GM21786 (cell line): ENCODE results near the gene SUN1.
A peak's percentile ranks its signal among the peaks of the same experiment; 100 is the strongest.

Experiments
- ATAC-seq: cut with Tn5 transposase; IDR thresholded peaks from one replicate; pipeline ENCODE4 v1.9.1; 2021; ENCODE audit not compliant: unreplicated experiment

SUN1 gene

DNA sequence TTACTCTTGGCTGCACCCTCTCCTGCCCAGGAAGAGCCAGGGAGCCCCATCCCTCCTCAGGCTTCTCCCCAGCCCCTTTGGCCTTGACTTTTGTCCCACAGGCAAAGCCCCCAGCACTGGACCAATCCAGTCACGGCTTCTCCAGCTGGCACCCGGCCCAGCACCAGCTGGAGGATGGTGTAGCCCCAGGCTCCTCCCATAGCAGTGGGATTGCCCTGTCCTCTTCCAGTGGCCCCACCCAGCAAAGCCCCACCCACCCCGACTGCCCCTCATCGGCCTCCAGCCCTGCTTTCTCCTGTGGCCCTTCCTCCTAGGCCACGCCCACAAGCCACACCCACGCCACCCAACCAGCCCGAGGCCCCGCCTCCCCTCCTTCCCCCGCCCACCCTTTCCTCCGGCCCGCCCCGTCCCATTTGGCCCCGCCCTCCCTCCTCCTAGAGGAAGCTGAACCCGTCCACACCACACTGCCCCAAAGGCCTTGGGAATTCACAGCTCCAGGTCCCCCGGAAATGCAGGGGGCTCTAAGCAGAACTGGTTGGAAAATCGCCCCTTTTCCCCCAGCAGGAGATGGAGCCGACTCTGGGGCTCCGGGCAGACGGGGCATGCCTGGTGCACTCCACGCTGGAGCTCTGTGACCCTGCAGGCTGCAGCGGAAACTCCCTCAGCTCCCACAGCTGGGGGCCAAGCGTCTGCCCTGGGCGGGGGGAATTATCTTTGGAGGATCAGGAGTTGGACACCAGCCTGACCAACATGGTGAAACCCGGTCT lies 69.3 kb downstream of the SUN1 start:
- ATAC-seq, result no peak

DNA sequence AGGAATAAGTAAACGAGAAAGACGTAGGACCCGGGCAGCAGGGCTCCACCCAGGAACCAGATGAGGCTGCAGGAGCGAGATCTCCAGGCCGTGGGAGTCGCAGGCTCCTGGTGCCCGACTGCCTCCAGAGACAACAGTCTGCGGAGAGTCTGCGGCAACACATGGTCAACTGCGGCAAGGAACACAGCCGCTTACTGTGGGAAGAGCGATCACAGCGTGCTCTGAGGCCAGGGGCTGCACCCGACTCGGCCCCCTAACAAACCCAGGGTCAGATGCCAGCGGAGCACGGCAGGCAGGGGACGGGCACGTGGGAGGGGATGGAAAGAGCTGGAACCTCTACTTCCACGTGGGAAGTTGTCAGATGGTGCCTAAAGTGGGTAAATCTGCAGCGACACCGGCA lies 70.7 kb downstream of the SUN1 start:
- ATAC-seq, result no peak

DNA sequence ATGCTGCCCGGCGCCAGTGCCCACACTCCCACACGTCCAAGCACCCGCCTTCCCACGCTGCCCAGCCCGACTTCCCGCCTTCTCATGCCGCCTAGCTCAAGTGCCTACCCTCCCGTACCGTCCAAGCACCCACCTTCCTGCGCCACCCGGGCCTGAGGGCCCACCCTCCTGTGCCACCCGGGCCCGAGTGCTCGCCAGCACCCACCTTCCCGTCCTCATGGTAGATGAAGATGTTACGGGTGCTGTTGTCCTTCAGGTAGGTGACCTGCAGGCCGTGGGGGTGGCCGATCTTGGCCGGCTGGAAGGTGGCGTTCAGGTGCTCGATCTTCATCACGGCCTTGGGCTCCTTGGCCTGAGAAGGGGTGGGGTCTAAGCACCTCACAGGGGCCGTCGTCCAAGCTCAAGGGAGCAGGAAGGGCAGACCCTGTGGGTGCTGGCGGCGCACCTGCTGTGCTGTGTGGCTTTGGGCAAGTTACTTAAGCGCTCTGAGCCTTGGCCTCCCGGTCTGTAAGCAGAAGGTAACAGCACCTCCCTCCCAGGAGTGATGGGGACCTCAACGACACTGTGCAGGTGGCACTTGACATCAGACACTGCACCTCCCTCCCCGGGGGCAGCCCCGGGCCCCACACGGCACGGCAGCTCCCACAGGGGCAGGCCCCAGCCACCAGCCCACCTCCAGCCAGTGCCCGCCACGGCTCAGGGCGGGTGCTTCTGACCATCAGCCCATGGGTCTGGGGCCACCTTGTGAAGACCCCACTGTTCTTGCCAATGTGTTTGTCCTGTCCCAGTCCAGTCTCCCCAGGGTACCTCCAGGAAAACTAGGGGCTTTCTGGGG lies 71.9 kb downstream of the SUN1 start:
- ATAC-seq, result no peak

DNA sequence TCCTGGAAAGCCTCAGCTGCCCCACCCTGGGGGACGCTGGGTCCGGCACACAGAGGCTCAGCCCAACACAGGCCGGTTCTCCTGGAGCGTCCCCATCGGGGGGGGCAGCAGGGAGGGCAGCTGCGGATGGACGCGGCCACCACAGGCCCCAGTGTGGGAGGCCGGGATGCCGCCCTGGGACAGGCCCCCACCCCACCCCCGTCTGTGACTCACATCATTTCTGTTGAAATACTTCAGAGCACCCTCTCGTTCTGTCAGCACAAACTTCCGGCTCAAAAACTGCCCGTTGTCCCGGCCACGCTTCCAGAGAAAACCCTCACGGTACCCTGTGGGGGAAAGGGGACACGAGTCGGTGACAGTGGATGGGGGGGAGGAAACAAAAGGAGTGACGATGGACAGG lies 72.6 kb downstream of the SUN1 start:
- no peak for ATAC-seq

DNA sequence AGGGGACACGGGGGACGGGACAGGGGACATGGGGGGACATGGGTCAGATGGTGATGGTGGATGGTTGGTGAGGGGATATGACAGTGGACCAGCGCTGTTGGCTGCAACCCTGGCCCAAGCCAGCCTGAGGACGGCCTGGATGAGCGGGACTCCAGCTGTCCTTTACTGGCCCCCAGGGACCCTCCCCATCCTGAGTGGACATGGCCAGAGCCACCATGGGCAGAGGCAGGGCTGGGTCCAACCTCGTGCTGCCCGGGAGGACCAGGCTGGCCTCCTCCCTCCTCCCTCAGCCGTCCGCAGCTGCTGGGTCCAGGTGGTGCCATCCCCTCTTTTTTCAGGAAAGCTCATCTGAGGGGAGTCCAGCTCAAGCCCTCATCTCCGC lies 74.5 kb downstream of the SUN1 start:
- no peak for ATAC-seq

DNA sequence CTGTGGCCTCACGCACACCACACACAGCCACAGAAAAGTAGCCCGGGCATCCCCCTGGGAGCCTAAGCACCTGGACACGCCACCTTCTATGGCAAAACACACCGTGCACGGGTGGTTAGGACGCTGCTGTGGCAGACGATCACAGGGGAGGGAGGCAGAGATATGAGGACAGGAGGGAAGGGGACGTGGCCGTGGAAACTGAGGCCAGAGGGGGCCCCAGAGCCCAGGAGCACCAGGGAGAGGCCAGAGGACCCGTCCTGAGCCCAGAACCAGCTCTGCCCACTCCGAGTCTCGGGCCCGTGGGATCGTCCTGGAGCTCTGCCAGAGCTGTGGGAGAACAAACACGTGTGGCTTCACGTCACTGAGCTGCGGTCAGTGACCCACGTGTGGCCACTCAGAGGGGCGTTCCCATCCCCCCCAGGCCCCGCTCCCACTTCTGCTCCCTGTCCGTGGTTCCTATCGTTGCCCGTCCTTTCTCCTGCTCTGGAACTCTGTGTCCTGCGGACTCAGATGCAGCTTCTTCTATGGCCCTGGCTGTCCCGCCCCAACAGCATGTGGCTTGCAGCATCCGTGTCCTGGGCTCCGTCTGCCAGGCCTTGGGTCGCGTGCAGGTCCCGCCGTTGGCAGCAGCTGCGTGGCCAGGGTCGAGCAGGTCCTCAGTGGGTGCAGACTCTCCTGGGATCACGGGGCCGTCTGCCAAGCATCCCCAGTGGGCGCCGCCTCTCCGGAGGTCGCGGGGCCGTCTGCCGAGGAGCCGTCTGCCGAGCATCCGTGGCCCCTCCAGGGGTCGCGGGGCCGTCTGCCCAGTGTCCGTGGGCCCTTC lies 75.1 kb downstream of the SUN1 start:
- ATAC-seq, result no peak

DNA sequence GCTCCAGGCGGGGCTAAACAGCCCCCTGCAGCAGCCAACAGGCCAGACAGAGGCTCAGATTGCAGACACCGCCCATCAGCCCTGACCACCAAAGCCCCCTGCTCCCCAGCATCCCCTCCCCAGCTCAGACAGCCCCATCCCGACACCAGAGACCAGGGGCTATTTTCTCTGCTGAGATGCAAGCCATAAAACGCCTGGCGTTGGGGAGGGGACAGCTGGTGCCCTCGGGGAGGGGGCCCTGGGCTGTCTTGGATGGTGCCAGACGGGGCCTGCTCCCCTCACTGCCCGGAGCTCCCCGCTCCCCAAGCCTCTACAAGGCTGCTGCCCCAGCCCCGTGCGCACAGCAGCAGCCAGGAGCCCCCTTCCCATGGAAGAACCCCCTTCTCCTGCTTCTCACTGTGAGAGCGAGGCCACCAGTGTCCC lies 75.9 kb downstream of the SUN1 start:
- ATAC-seq, result no peak

DNA sequence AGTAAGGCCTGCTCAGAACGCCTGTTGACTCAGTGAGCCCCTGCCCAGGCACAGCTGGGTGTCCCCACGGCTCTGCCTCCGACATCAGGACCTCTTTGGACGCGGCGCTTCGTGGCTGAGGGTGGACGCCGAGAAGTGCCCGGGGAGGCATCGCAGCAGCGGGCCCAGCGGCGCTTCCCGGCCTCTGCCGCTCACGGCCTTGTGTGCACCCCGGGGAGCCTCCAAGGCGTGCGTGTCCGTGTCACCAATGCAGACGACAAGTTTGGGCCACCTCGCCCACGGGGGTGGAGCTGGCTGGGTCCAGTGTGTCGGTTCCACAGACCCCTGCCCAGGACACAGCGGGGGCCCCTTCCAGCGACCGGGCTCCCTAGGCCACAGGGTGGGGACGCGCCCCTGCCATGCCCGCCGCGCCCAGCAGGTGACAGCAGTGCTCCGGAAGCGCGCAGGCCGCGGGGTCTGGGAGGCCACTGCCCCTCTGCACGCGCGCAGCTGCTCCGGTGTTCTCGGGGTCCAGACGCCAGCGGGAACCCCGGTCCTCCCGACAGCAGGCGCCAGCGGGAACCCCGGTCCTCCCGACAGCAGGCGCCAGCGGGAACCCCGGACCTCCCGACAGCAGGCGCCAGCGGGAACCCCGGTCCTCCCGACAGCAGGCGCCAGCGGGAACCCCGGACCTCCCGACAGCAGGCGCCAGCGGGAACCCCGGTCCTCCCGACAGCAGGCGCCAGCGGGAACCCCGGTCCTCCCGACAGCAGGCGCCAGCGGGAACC lies 76.5 kb downstream of the SUN1 start:
- peak; percentile 53 for ATAC-seq

DNA sequence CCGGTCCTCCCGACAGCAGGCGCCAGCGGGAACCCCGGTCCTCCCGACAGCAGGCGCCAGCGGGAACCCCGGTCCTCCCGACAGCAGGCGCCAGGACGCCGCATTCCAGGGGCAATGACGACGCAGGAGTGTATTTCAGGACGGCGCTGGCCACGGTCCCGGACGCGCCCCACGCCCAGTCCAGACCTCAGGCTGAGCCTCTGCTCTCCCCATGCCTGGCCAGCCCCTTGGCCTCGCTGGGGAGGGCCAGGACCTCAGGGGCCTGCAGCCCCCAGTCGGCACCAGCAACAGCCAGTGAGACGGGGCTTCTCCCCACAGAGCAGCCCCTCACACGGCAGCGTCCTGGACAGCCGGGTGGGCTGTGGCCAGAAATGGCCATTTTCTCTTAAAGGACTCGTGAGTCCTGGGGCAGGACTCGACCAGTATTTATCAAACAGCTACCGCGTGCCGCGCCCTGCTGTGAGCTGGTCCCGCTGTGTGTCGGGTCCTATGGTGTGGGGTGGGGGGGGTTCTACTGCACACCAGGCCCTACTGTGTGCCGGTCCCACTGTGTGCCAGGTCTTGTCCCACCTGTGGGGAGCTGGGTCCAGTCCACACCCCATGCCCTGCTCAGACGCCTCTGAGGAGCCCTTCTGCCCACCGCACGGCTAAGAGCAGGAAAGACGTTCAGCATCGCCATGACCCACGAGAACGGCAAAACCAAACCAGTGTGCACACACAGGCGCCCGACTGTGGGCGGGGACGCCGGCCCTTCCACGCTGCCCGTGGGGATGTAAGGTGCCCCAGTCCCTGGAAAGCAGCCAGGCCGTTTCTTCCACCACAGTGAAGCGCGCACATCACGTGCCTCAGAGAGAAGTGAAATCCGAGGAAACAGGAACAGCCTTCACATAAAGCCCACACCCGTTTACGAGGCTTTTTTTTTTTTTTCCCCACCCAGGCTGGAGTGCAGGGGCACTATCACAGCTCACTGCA lies 77.4 kb downstream of the SUN1 start:
- ATAC-seq, result no peak

DNA sequence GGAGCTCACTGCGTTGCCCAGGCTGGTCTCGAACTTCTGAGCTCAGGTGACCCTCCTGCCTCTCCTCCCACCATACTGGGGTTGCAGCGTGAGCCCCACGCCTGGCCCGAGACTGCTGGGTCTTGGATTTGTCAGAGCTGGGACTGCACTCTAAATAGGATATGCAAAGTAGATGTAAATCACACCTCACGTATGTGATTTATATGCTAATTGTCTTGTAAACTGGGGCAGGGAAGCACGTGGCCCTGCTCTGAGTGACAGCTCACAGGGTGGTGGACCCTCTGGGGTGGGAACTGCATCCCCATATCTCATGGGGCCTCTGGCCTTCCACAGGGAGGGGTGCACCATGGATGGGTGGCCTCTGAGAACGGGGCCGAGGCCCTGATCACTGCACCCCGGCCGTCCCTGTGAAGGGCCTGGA lies 78.2 kb downstream of the SUN1 start:
- no peak for ATAC-seq

DNA sequence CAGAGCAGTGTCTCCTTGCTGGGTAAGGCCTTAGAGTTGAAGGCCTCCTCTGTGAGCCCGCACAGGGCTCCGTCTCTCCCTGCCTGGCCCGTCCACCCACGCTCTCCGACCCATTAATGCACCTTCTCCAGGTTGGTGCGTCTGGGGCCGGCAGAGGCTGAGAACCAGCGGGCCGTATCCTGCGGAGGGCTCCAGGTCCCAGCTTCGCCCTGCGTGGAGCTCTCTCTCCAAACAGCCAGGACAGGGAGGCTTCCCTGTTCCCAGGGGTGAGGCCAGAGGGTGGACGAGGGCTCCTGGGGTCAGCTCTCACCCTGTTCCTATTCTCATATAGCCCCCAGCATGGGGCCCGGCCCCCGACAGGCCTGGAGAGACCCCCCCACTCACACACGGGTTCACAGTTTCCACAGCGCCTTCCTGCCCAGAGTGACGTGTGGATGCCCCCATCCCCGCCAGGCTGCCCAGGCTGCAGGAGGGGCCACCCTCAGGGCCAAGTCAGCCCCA lies 78.7 kb downstream of the SUN1 start:
- ATAC-seq, result no peak

DNA sequence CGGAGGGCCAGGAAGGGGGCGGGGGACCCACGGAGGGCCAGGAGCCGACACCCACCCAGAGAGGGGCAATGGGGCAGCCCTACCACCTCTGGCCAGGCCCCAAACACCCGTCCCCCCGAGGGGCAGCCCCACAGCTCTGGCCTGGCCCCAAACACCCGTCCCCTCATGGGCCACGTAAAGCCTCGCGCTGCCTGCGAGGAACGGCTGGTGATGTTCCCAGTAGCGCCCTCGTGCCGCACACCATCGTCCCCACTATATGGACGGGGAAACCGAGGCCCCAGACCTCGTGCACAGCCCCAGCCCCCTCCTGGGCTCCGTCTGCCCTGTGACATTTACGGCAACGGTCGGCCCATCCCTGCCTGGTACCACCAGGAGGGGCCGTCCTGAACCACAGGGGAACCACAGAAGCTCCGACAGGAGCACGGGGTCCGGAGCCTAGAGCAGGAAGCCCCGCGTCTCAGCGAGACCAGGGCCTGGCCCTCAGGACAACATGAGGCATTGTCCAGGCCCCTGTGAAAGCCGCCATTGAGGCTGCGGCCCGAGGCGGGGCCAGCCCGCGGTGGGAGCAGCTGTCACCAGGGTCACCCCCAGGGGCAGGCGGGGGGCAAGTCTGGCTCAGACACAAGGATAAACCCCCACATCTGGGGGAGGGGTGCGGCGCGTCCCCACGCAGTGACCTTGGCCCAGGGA lies 79.7 kb downstream of the SUN1 start:
- ATAC-seq, result no peak

DNA sequence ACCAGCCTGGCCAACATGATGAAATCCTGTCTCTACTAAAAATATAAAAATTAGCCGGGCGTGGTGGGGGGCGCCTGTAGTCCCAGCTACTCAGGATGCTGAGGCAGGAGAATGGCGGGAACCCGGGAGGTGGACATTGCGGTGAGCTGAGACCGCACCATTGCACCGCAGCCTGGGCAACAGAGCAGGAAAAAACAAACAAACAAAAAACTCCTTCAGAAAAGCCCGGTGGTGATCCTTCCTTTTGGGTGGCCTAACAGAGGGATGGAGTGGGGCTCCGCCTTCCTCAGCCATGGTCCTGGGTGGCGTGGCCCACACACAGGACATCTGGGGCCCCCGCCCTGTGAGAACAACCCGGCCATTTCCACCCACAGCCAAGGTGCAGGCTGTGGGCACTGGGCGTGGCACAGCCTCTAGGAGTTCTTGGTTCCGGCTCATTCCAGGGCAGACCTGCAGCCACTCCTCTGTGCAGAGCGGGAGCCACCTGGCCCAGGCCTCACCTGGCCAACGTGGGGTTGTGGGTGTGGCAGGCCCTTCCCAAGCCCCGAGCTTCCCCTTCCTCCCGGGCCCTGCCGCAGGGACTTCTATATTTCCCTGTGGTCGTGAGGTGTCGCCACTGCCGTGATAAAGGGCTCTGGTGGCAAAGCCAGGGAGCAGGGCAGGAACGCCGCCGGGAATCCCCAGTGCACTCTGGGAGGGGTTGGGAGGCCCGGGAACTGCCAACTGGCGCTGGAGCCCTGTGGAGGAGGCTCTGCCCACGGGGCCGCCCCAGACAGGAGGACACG lies 81.7 kb downstream of the SUN1 start:
- no peak for ATAC-seq

DNA sequence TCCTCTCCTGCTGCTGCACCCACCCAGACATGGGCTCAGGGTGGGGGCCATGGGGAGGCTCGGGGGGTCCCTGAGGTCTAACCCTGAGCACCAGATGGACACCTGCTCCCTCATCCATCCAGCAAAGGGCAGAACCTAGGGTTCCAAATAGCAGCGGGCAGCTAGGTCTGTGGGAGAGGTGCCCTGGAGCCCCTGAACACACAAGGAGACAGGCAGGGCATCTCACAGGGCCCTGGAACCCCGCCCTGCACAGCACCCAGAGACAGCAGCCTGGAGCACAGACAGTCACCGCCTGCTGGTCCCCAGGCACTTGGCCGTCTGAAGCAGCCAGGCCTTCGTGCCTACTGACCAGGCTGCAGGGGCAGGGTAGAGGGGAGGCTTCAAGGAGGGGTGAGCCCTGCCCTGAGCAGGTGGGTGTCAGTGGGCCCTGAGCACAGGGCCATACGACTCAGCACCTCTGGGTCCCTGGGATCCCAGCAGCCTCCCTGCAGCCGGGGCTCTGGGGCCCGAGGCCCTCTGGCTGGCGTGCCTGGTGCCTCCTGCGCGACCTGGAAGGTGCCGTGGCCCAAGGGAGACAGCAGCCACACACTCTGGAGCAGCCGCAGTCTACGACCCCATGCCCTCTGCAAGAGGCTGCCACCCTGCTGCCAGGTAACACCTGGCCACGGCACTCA lies 82.4 kb downstream of the SUN1 start:
- no peak for ATAC-seq

DNA sequence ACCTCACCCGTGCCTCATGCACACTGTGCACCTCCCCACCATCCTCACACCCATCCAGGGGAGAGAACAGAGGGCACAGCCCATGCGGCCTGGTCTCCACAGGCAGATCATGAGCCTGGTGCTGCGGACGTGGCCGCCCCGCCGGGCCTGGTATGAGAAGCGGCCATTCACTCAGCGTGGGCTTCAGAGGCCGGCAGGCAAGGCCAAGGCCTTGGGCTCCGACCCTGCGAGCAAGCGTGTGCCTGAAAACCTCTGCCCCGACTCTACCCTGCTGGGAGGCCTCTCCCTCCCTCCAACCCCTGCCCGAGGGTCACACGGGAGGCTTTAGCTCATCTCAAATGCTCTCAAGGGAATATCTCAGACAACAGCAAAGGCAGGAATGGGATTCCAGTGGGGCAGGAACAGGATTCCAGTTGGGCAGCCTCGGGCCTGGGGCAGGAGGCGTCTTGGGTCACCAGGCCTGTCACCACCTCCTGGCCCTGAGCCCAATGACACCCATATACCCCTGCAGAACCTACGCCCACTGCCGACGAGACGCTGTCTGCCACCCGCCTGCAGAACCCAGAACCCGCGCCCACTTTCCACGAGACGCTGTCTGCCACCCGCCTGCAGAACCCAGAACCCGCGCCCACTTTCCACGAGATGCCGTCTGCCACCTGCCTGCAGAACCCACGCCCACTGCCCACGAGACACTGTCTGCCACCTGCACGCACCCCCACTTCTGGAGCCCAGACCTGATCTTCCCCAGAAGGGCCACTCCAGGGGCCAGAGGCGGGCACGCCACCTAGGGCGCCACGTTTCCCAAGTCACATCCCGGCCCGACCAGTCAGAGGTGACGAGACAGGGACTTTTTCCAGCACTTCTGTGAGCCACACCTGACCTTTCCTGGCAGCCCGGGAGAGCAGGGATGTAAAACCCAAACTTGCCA lies 83.3 kb downstream of the SUN1 start:
- ATAC-seq, result no peak

DNA sequence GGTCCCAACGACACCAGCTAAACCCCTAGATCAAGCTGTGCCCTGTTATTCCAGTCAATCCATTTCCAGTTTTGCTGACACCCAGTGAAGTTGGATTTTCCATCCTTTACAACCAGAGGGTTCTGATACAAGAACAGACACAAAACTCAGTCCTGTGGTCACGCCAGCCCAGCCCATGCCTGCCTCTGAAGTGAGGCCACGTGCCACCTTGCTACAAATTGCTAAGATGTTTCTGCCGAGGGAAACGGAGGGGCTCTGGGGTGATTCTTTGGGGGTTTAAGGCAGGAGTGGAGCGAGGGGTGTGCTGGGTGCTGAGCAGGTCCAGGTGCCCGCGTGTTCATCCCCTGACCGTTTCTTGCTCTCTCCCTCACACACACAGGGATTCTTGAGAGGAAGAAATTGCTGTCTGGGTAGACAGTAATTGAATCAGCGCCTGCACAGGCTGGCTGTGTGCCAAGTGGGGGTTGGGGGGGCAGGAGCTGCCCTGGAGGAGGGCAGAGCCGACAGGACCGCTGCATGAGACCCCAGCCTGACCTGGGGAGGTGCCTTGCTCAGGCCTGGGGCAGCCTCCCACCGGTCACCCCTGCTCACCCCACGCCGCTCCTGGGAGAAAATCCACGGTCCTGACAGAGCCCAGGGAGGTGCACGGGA lies 84.1 kb downstream of the SUN1 start:
- no peak for ATAC-seq
